Adrenal gland (tissue), 5 donors: ENCODE results near the gene TCEAL2.
"Not testable (repeated sequence)": the region's sequence is repeated elsewhere in the genome, so short reads cannot be mapped to it uniquely, and the experiment has no call there.

Experiments used
- CTCF ChIP-seq, 6 experiments: fragments of 450-650 bp in 4 of 6; fragments of 200-600 bp in 2 of 6; sonication (generic) in 1 of 6; IDR thresholded peaks; 1 replicate in 5 of 6; 2 replicates in 1 of 6; pipeline versions ENCODE4 v1.5.1 to v1.8.0; 2016 to 2021; ENCODE audit warnings: antibody characterized with exemption in 6 of 6, mild to moderate bottlenecking in 2 of 6, moderate library complexity in 1 of 6
- POLR2A ChIP-seq, 2 donors: fragments of 450-650 bp; IDR thresholded peaks; one replicate each; pipeline ENCODE4 v1.6.1; 2017; ENCODE audit warnings: antibody characterized with exemption in 2 of 2, mild to moderate bottlenecking in 2 of 2, moderate library complexity in 1 of 2
- donor health status: DM: no; HTN: no; CAD: no.

GRCh38 chrX:102140876-102141275, 15.4 kb downstream of the TCEAL2 start:
- TF ChIP-seq CTCF, POLR2A (IDR thresholded peaks at IDR 0.05): not testable (repeated sequence)
